LHCN-M2 (cell line): ENCODE measurements around the gene KRTAP9-9. TPM values are rescaled to one million over a fixed set of nuclear protein-coding genes. Genes with fewer than 3 reads are reported as not detected.

Source experiments
- total RNA-seq: library from RNA; depleted of rRNA; stranded (reverse); fragments of >200 nt; gene quantifications from 2 replicates; pipeline ENCODE4 v1.2.3, GENCODE V29; 2014; rRNA removed

Gene KRTAP9-9
- total RNA-seq, 1 experiment from 2014 or later = not detected

Other genes with a start within 250 kb of the KRTAP9-9 start
- not detected in 2 replicates for gene KRTAP3-1, start 246.3 kb upstream of the KRTAP9-9 start, total RNA-seq
- gene KRTAP1-5, start 228.2 kb upstream of the KRTAP9-9 start, total RNA-seq = 2.8 and 6.0 TPM in 2 replicates
- not detected in 2 replicates for gene KRTAP1-4, start 225.2 kb upstream of the KRTAP9-9 start, total RNA-seq
- gene KRTAP1-3, start 220.5 kb upstream of the KRTAP9-9 start, total RNA-seq = not detected in 2 replicates
- gene KRTAP1-1, start 213.9 kb upstream of the KRTAP9-9 start, total RNA-seq = not detected in 2 replicates
- not detected in 2 replicates for gene KRTAP2-1, start 208.1 kb upstream of the KRTAP9-9 start, total RNA-seq
- not detected in 2 replicates for gene KRTAP2-2, start 200.2 kb upstream of the KRTAP9-9 start, total RNA-seq
- 0.80 and 3.4 TPM in 2 replicates for gene KRTAP2-3, start 195.3 kb upstream of the KRTAP9-9 start, total RNA-seq
- not detected in 2 replicates for gene KRTAP2-4, start 189.5 kb upstream of the KRTAP9-9 start, total RNA-seq
- gene KRTAP4-7, start 171.2 kb upstream of the KRTAP9-9 start, total RNA-seq = not detected in 2 replicates
- not detected in 2 replicates for gene KRTAP4-8, start 157.2 kb upstream of the KRTAP9-9 start, total RNA-seq
- not detected in 2 replicates for gene KRTAP4-16, start 153.2 kb upstream of the KRTAP9-9 start, total RNA-seq
- not detected in 2 replicates for gene KRTAP4-9, start 150.0 kb upstream of the KRTAP9-9 start, total RNA-seq
- gene KRTAP4-11, start 137.0 kb upstream of the KRTAP9-9 start, total RNA-seq = not detected in 2 replicates
- gene KRTAP4-12, start 131.2 kb upstream of the KRTAP9-9 start, total RNA-seq = not detected in 2 replicates
- gene KRTAP4-6, start 114.8 kb upstream of the KRTAP9-9 start, total RNA-seq = not detected in 2 replicates
- gene KRTAP4-5, start 105.6 kb upstream of the KRTAP9-9 start, total RNA-seq = not detected in 2 replicates
- gene KRTAP4-4, start 94.6 kb upstream of the KRTAP9-9 start, total RNA-seq = not detected in 2 replicates
- not detected in 2 replicates for gene KRTAP4-3, start 87.2 kb upstream of the KRTAP9-9 start, total RNA-seq
- gene KRTAP4-2, start 77.2 kb upstream of the KRTAP9-9 start, total RNA-seq = not detected in 2 replicates
- not detected in 2 replicates for gene KRTAP4-1, start 70.5 kb upstream of the KRTAP9-9 start, total RNA-seq
- not detected in 2 replicates for gene KRTAP9-1, start 65.5 kb upstream of the KRTAP9-9 start, total RNA-seq
- gene KRTAP9-2, start 28.7 kb upstream of the KRTAP9-9 start, total RNA-seq = not detected in 2 replicates
- gene KRTAP9-3, start 22.9 kb upstream of the KRTAP9-9 start, total RNA-seq = not detected in 2 replicates
- not detected in 2 replicates for gene KRTAP9-8, start 17.4 kb upstream of the KRTAP9-9 start, total RNA-seq
- not detected in 2 replicates for gene KRTAP9-4, start 5.7 kb upstream of the KRTAP9-9 start, total RNA-seq
- gene KRTAP9-6, start 10.0 kb downstream of the KRTAP9-9 start, total RNA-seq = not detected in 2 replicates
- gene KRTAP9-7, start 20.3 kb downstream of the KRTAP9-9 start, total RNA-seq = not detected in 2 replicates
- not detected in 2 replicates for gene KRTAP29-1, start 47.5 kb downstream of the KRTAP9-9 start, total RNA-seq
- not detected in 2 replicates for gene KRTAP16-1, start 53.9 kb downstream of the KRTAP9-9 start, total RNA-seq
- not detected in 2 replicates for gene KRTAP17-1, start 60.3 kb downstream of the KRTAP9-9 start, total RNA-seq
- gene KRT33A, start 95.4 kb downstream of the KRTAP9-9 start, total RNA-seq = not detected in 2 replicates
- gene KRT33B, start 114.4 kb downstream of the KRTAP9-9 start, total RNA-seq = not detected in 2 replicates
- gene KRT34, start 126.9 kb downstream of the KRTAP9-9 start, total RNA-seq = 0.29 and 1.0 TPM in 2 replicates
- not detected in 2 replicates for gene KRT31, start 142.2 kb downstream of the KRTAP9-9 start, total RNA-seq
- gene KRT37, start 169.2 kb downstream of the KRTAP9-9 start, total RNA-seq = not detected in 2 replicates
- not detected in 2 replicates for gene KRT38, start 185.6 kb downstream of the KRTAP9-9 start, total RNA-seq
- not detected in 2 replicates for gene KRT32, start 212.0 kb downstream of the KRTAP9-9 start, total RNA-seq
- not detected in 2 replicates for gene KRT35, start 225.8 kb downstream of the KRTAP9-9 start, total RNA-seq
- gene KRT36, start 234.5 kb downstream of the KRTAP9-9 start, total RNA-seq = not detected in 2 replicates